HG03108 (cell line): ENCODE results near the gene CCDC90B.
"Not testable (repeated sequence)": the region's sequence is repeated elsewhere in the genome, so short reads cannot be mapped to it uniquely, and the experiment has no call there.

ENCODE experiments used
- ATAC-seq: cut with Tn5 transposase; IDR thresholded peaks from one replicate; pipeline ENCODE4 v1.9.1; 2021; ENCODE audit warnings: moderate library complexity; ENCODE audit not compliant: unreplicated experiment

Gene CCDC90B

GRCh38 chr11:83285771-83286528 lies at the start of gene CCDC90B:
Gene CCDC90B (minus strand): TSS chr11:83286367. CDS start chr11:83285972, 395 bp downstream.
- ATAC-seq, result peak; percentile 82

- no peak for ATAC-seq
Observed at GRCh38 chr11:83335446-83336070, 49.4 kb upstream of the CCDC90B start.

GRCh38 chr11:83330303-83330702 lies 44.1 kb upstream of the CCDC90B start:
- ATAC-seq, result no peak

GRCh38 chr11:83326326-83326725 lies 40.2 kb upstream of the CCDC90B start:
- ATAC-seq, result no peak

- no peak for ATAC-seq
Observed at GRCh38 chr11:83319346-83319745, 33.2 kb upstream of the CCDC90B start.

GRCh38 chr11:83318931-83319330 lies 32.8 kb upstream of the CCDC90B start:
- no peak for ATAC-seq

- no peak for ATAC-seq
Observed at GRCh38 chr11:83317757-83318690, 31.9 kb upstream of the CCDC90B start.

- not testable (repeated sequence) for ATAC-seq
Observed at GRCh38 chr11:83316897-83317268, 30.7 kb upstream of the CCDC90B start.

GRCh38 chr11:83316143-83316896 lies 30.2 kb upstream of the CCDC90B start:
- not testable (repeated sequence) for ATAC-seq

- no peak for ATAC-seq
Observed at GRCh38 chr11:83312430-83312829, 26.3 kb upstream of the CCDC90B start.

GRCh38 chr11:83311701-83312100 lies 25.5 kb upstream of the CCDC90B start:
- ATAC-seq, result no peak

GRCh38 chr11:83310718-83311117 lies 24.6 kb upstream of the CCDC90B start:
- no peak for ATAC-seq

- ATAC-seq, result not testable (repeated sequence)
Observed at GRCh38 chr11:83308536-83308935, 22.4 kb upstream of the CCDC90B start.

GRCh38 chr11:83306200-83307080 lies 20.3 kb upstream of the CCDC90B start:
- ATAC-seq, result no peak

GRCh38 chr11:83303316-83303715 lies 17.1 kb upstream of the CCDC90B start:
- no peak for ATAC-seq

- ATAC-seq, result no peak
Observed at GRCh38 chr11:83302151-83302550, 16.0 kb upstream of the CCDC90B start.

GRCh38 chr11:83299681-83300080 lies 13.5 kb upstream of the CCDC90B start:
- no peak for ATAC-seq

GRCh38 chr11:83294208-83294607 lies 8.0 kb upstream of the CCDC90B start:
- no peak for ATAC-seq

GRCh38 chr11:83293457-83293774 lies 7.2 kb upstream of the CCDC90B start:
- ATAC-seq, result no peak
